Fibroblast of pulmonary artery (primary cell): ENCODE data around the gene NUBP2.

Experiments
- DNase-seq: peaks from one replicate; pipeline ENCODE4 v3.0.0-alpha.2; 2010; ENCODE audit warnings: low read depth
- H3K4me3 ChIP-seq: replicated peaks from 2 replicates; pipeline ENCODE4 v1.5.1; 2011; ENCODE audit warnings: low read depth, mild to moderate bottlenecking, control low read depth, low read length, moderate library complexity
- TF ChIP-seq, protein P1 (sequence below): IDR thresholded peaks from 2 replicates; pipeline ENCODE4 v1.5.1; 2011; ENCODE audit warnings: mild to moderate bottlenecking, control low read depth, low read length, inconsistent platforms; ENCODE audit errors: missing control alignments

Gene NUBP2

DNA sequence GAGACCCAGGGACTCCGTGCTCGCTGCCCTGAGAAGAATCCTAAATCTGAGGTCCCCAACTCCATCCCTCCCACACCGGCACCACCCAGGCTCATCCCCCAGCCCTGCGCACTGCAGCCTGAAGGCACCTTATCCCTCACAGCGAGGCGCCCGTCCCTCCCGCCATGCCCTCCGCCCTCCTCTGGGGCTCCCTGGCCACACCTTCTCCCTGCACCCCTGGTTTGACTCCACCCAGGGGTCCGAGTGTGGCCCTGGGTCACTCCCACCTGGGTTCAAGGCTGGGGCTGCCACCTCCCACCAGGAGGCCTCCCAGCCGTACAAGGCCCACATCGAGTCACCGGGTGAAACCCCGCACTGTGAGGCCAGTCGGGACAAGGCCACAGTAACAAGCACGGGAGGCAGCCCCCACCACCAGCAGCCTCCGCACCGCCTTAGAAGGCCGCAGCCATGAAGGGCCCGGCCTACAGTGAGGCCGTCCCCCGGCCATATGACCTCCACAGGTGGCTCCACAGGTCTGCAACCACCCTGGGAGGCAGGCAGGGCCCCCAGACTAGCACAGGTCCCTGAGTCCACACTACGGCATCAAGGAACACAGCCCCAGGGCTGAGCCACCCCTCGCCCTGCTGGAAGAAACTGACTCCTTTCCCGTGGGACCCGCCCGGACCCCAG, 35.6 kb downstream of the NUBP2 start:
- no peak for DNase-seq
- no peak overlapping the region for H3K4me3 ChIP-seq
- TF ChIP-seq, protein P1, sequence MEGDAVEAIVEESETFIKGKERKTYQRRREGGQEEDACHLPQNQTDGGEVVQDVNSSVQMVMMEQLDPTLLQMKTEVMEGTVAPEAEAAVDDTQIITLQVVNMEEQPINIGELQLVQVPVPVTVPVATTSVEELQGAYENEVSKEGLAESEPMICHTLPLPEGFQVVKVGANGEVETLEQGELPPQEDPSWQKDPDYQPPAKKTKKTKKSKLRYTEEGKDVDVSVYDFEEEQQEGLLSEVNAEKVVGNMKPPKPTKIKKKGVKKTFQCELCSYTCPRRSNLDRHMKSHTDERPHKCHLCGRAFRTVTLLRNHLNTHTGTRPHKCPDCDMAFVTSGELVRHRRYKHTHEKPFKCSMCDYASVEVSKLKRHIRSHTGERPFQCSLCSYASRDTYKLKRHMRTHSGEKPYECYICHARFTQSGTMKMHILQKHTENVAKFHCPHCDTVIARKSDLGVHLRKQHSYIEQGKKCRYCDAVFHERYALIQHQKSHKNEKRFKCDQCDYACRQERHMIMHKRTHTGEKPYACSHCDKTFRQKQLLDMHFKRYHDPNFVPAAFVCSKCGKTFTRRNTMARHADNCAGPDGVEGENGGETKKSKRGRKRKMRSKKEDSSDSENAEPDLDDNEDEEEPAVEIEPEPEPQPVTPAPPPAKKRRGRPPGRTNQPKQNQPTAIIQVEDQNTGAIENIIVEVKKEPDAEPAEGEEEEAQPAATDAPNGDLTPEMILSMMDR, result no peak

DNA sequence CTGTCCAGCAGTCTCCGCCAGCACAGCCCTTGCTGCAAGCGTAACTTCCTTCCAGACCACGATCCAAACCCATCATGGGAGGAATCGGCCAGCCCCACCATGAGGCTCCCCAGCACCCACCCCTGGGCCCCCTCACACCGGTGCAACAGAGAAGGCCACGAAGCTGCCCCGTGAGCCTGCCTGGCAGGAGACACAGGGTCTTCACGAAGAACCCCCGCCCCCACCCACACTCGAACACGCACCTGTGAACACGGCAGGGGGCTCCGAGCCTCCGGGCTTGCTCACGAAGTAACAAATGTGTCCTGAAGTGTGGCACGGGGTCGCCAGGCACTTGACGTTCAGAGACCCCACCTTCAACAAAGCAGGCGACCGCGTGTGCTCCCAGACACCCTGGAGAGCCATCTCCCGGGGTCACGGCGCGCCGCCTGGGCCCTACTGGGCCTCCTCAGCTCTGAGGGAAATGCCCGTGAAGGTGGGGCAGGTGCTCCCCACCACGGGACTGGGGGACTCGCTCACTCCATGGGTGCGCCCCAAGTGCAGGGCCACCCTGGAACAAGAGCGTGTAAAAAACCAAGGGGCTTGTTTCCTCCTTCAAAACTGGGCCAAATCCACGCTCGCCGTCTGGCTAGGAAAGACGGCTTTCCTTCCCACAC, 36.2 kb downstream of the NUBP2 start:
- no peak overlapping the region for H3K4me3 ChIP-seq
- no peak for DNase-seq
- TF ChIP-seq, protein P1, result no peak

DNA sequence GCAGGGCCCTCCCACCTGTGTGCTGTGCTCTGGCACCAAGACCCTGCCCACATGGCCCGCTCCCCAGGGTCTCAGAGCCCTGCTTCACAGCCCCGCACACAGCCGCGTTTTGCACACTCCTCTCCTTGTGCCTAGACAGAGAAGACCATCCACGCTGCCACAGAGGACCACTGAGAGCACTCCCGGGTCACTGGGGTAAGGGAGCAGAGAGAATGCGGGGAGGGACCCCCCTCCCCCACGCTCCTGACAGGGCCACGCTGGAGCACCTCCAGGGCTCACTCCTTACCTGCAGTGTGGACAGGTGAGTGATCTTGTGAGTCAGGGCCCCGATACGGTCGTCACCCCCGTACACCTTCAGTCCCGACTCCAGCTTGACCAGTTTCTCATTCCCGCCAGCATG, 36.9 kb downstream of the NUBP2 start:
- no peak for DNase-seq
- TF ChIP-seq, protein P1, result no peak
- H3K4me3 ChIP-seq, result no peak overlapping the region

GRCh38 chr16:1820096-1820945, 37.6 kb downstream of the NUBP2 start:
- no peak overlapping the region for H3K4me3 ChIP-seq
- DNase-seq, result no peak
- TF ChIP-seq, protein P1, result no peak

- H3K4me3 ChIP-seq, result no peak overlapping the region
- no peak for DNase-seq
- TF ChIP-seq, protein P1, result no peak
These were observed 38.2 kb downstream of the NUBP2 start for GRCh38 chr16:1820946-1821290.

GRCh38 chr16:1821861-1822611, 39.3 kb downstream of the NUBP2 start:
- TF ChIP-seq, protein P1, result no peak
- no peak overlapping the region for H3K4me3 ChIP-seq
- DNase-seq, result no peak
